GM12878 (cell line): ENCODE data around the gene CCDC80.

Source experiments
- CHD1 ChIP-seq: IDR thresholded peaks from 2 replicates; pipeline ENCODE4 v1.6.1; 2012; ENCODE audit warnings: low read depth, low read length, improper control_type of control experiment
- EZH2 ChIP-seq: IDR thresholded peaks from 2 replicates; pipeline ENCODE4 v1.6.1; 2012; ENCODE audit warnings: low read depth, mild to moderate bottlenecking, control low read depth, inconsistent platforms, low read length, borderline replicate concordance; ENCODE audit not compliant: control insufficient read depth
- HDAC2 ChIP-seq: fragments of 200-600 bp; sonication (generic); IDR thresholded peaks from 2 replicates; pipeline ENCODE4 v1.6.1; 2017
- JUND ChIP-seq: IDR thresholded peaks from 2 replicates; pipeline ENCODE4 v1.6.1; 2012; ENCODE audit warnings: low read depth, mild to moderate bottlenecking, low read length, improper control_type of control experiment, moderate library complexity
- LARP7 ChIP-seq: fragments of 450-650 bp; IDR thresholded peaks from 2 replicates; pipeline ENCODE4 v1.6.1; 2017; ENCODE audit warnings: mild to moderate bottlenecking
- MXI1 ChIP-seq: fragments of 150-350 bp; IDR thresholded peaks from 2 replicates; pipeline ENCODE4 v1.6.1; 2011; ENCODE audit warnings: low read depth, mild to moderate bottlenecking, inconsistent platforms, low read length, improper control_type of control experiment
- NFYB ChIP-seq: IDR thresholded peaks from 2 replicates; pipeline ENCODE4 v1.6.1; 2011; ENCODE audit warnings: low read depth, mild to moderate bottlenecking, low read length, improper control_type of control experiment, moderate library complexity; ENCODE audit not compliant: insufficient read depth
- POLR2A ChIP-seq: IDR thresholded peaks from 2 replicates; pipeline ENCODE4 v1.6.1; 2011; ENCODE audit warnings: low read depth, mild to moderate bottlenecking, low read length
- SMAD5 ChIP-seq: IDR thresholded peaks from 2 replicates; pipeline ENCODE4 v1.6.1; 2016; ENCODE audit warnings: antibody characterized with exemption, low read depth
- SPI1 ChIP-seq: IDR thresholded peaks from 2 replicates; pipeline ENCODE4 v1.6.1; 2011; ENCODE audit warnings: low read depth, mild to moderate bottlenecking, low read length, moderate library complexity, borderline replicate concordance; ENCODE audit not compliant: insufficient read depth
- YY1 ChIP-seq: IDR thresholded peaks from 2 replicates; pipeline ENCODE4 v1.6.1; 2011; ENCODE audit warnings: low read depth, mild to moderate bottlenecking, low read length
- TF ChIP-seq, protein P1 (sequence below): IDR thresholded peaks from 2 replicates; pipeline ENCODE4 v1.6.1; 2012; ENCODE audit warnings: low read length, inconsistent platforms
- TF ChIP-seq, protein P2 (sequence below), 3 experiments: IDR thresholded peaks in 2 of 3; conservative IDR thresholded peaks in 1 of 3; 2 replicates each; pipeline ENCODE4 v1.5.1; 2011; ENCODE audit warnings: low read depth in 3 of 3, low read length in 3 of 3, mild to moderate bottlenecking in 3 of 3, control low read depth in 2 of 3, moderate library complexity in 2 of 3, inconsistent platforms in 1 of 3, mixed read lengths in 1 of 3; ENCODE audit not compliant: control insufficient read depth in 2 of 3, insufficient read depth in 1 of 3; ENCODE audit errors: extremely low read depth in 1 of 3

DNA sequence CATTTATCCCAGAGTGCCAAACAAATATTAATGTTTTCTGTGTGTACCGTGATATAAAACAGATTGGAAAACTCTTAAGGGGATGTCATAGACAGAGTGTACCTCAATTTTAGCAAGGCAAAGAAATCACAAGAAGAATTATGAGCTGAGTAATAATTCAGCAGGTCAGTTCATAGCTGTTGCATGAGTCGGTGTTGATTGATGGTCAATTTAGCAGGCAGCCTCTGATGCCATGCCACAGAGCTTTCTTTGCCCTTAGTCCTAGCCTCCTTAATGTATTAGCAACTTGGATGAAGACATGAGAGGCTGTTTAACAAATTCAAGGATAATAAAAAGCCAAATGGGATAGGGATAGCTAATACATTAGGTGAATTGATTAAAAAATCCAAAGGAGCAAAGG lies 72.3 kb downstream of the CCDC80 start:
- TF ChIP-seq HDAC2 (no peak), LARP7 (no peak), EZH2 (no peak), SPI1 (no peak), POLR2A (no peak), CHD1 (no peak), SMAD5 (no peak), JUND (no peak), YY1 (no peak), MXI1 (no peak), NFYB (no peak)
- TF ChIP-seq, protein P1, sequence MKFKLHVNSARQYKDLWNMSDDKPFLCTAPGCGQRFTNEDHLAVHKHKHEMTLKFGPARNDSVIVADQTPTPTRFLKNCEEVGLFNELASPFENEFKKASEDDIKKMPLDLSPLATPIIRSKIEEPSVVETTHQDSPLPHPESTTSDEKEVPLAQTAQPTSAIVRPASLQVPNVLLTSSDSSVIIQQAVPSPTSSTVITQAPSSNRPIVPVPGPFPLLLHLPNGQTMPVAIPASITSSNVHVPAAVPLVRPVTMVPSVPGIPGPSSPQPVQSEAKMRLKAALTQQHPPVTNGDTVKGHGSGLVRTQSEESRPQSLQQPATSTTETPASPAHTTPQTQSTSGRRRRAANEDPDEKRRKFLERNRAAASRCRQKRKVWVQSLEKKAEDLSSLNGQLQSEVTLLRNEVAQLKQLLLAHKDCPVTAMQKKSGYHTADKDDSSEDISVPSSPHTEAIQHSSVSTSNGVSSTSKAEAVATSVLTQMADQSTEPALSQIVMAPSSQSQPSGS: no peak
- TF ChIP-seq, protein P2, sequence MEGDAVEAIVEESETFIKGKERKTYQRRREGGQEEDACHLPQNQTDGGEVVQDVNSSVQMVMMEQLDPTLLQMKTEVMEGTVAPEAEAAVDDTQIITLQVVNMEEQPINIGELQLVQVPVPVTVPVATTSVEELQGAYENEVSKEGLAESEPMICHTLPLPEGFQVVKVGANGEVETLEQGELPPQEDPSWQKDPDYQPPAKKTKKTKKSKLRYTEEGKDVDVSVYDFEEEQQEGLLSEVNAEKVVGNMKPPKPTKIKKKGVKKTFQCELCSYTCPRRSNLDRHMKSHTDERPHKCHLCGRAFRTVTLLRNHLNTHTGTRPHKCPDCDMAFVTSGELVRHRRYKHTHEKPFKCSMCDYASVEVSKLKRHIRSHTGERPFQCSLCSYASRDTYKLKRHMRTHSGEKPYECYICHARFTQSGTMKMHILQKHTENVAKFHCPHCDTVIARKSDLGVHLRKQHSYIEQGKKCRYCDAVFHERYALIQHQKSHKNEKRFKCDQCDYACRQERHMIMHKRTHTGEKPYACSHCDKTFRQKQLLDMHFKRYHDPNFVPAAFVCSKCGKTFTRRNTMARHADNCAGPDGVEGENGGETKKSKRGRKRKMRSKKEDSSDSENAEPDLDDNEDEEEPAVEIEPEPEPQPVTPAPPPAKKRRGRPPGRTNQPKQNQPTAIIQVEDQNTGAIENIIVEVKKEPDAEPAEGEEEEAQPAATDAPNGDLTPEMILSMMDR (IDR thresholded peaks at IDR 0.05 in 2 of 3, conservative IDR thresholded peaks at IDR 0.05 in 1 of 3; ENCODE audit: control insufficient read depth in 2 of 3, extremely low read depth in 1 of 3, insufficient read depth in 1 of 3, low read depth in 3 of 3, low read length in 3 of 3): no peak
